Activated T-cell treated with anti-CD3 and anti-CD28 coated beads, Interleukin-2, amount 50 U/mL, for 24 hours (primary cell): ENCODE results near the gene ZBTB32.
"Not testable (repeated sequence)": the region's sequence is repeated elsewhere in the genome, so short reads cannot be mapped to it uniquely, and the experiment has no call there.

ENCODE experiments used
- DNase-seq: peaks from one replicate; pipeline ENCODE4 v3.0.0-alpha.2; 2020
- H3K27ac Mint-ChIP-seq: 2 replicates; pipeline ENCODE4 v1.8.0; 2020; ENCODE audit warnings: mild to moderate bottlenecking, mixed read lengths
- H3K27me3 Mint-ChIP-seq: 2 replicates; pipeline ENCODE4 v1.8.0; 2020; ENCODE audit warnings: mixed read lengths
- H3K36me3 Mint-ChIP-seq: 2 replicates; pipeline ENCODE4 v1.8.0; 2020; ENCODE audit warnings: low read depth, mixed read lengths
- H3K4me1 Mint-ChIP-seq: 2 replicates; pipeline ENCODE4 v1.8.0; 2020; ENCODE audit warnings: low read depth, mixed read lengths
- H3K4me3 Mint-ChIP-seq: 2 replicates; pipeline ENCODE4 v1.8.0; 2020; ENCODE audit warnings: mild to moderate bottlenecking, moderate library complexity, mixed read lengths
- H3K9me3 Mint-ChIP-seq: 2 replicates; pipeline ENCODE4 v1.8.0; 2020; ENCODE audit warnings: mixed read lengths

Gene ZBTB32

GRCh38 chr19:35721374-35721773 is 17.0 kb downstream of the ZBTB32 start:
- H3K27ac Mint-ChIP-seq, result peak overlapping the region; percentile 75
- no peaks in the 10 kb centered on the region for H3K9me3 Mint-ChIP-seq
- no peaks in the 10 kb centered on the region for H3K27me3 Mint-ChIP-seq
- peaks cover 82% of the 10 kb centered on the region for H3K36me3 Mint-ChIP-seq
- peak overlapping the region; percentile 42 for H3K4me3 Mint-ChIP-seq
- H3K4me1 Mint-ChIP-seq, result peaks cover 31% of the 10 kb centered on the region
- no peak for DNase-seq

- Mint-ChIP-seq H3K4me3 (no peak overlapping the region), H3K27ac (peak overlapping the region; percentile 75), H3K4me1 (peaks cover 28% of the 10 kb centered on the region), H3K27me3 (no peaks in the 10 kb centered on the region), H3K9me3 (no peaks in the 10 kb centered on the region), H3K36me3 (peaks cover 85% of the 10 kb centered on the region)
- DNase-seq, result no peak
These were observed 18.1 kb downstream of the ZBTB32 start for GRCh38 chr19:35722461-35722860.

- Mint-ChIP-seq H3K27me3 (no peaks in the 10 kb centered on the region), H3K36me3 (peaks cover 90% of the 10 kb centered on the region), H3K27ac (peak overlapping the region; percentile 65), H3K9me3 (no peaks in the 10 kb centered on the region), H3K4me3 (no peak overlapping the region), H3K4me1 (peaks cover 28% of the 10 kb centered on the region)
- DNase-seq, result no peak
These were observed 18.5 kb downstream of the ZBTB32 start for GRCh38 chr19:35722897-35723296.

GRCh38 chr19:35723671-35724070 is 19.3 kb downstream of the ZBTB32 start:
- Mint-ChIP-seq H3K9me3 (no peaks in the 10 kb centered on the region), H3K27me3 (no peaks in the 10 kb centered on the region), H3K4me1 (peaks cover 28% of the 10 kb centered on the region), H3K27ac (peak overlapping the region; percentile 76), H3K36me3 (peaks cover 94% of the 10 kb centered on the region), H3K4me3 (no peak overlapping the region)
- no peak for DNase-seq

GRCh38 chr19:35724132-35724531 is 19.8 kb downstream of the ZBTB32 start:
- H3K27ac Mint-ChIP-seq, result peak overlapping the region; percentile 76
- not testable (repeated sequence) for H3K9me3 Mint-ChIP-seq, H3K27me3 Mint-ChIP-seq

GRCh38 chr19:35724560-35724959 is 20.2 kb downstream of the ZBTB32 start:
- DNase-seq, result no peak
- no peaks in the 10 kb centered on the region for H3K27me3 Mint-ChIP-seq
- H3K4me3 Mint-ChIP-seq, result no peak overlapping the region
- H3K4me1 Mint-ChIP-seq, result peaks cover 19% of the 10 kb centered on the region
- H3K27ac Mint-ChIP-seq, result peak overlapping the region; percentile 76
- H3K9me3 Mint-ChIP-seq, result no peaks in the 10 kb centered on the region
- H3K36me3 Mint-ChIP-seq, result peaks cover 95% of the 10 kb centered on the region

More at GRCh38 chr19:35724132-35724531, 19.8 kb downstream of the ZBTB32 start:
- not testable (repeated sequence) for H3K4me3 Mint-ChIP-seq, DNase-seq
- Mint-ChIP-seq H3K36me3 (peaks cover 95% of the 10 kb centered on the region), H3K4me1 (peaks cover 23% of the 10 kb centered on the region)

- Mint-ChIP-seq H3K27me3 (no peaks in the 10 kb centered on the region), H3K9me3 (no peaks in the 10 kb centered on the region), H3K36me3 (peaks cover 95% of the 10 kb centered on the region), H3K4me3 (no peak overlapping the region), H3K4me1 (peaks cover 14% of the 10 kb centered on the region), H3K27ac (peak overlapping the region; percentile 76)
- no peak for DNase-seq
These were observed 21.0 kb downstream of the ZBTB32 start for GRCh38 chr19:35725216-35725861.

GRCh38 chr19:35727053-35727955 is 22.9 kb downstream of the ZBTB32 start:
- H3K4me3 Mint-ChIP-seq, result no peak overlapping the region
- peaks cover 4% of the 10 kb centered on the region for H3K4me1 Mint-ChIP-seq
- peaks cover 98% of the 10 kb centered on the region for H3K36me3 Mint-ChIP-seq
- no peaks in the 10 kb centered on the region for H3K9me3 Mint-ChIP-seq
- no peaks in the 10 kb centered on the region for H3K27me3 Mint-ChIP-seq
- peak overlapping the region; percentile 42 for H3K27ac Mint-ChIP-seq
- no peak for DNase-seq

GRCh38 chr19:35727956-35728706 is 23.8 kb downstream of the ZBTB32 start:
- Mint-ChIP-seq H3K36me3 (peaks cover 95% of the 10 kb centered on the region), H3K27me3 (no peaks in the 10 kb centered on the region), H3K4me1 (no peaks in the 10 kb centered on the region), H3K9me3 (no peaks in the 10 kb centered on the region), H3K27ac (peak overlapping the region; percentile 70), H3K4me3 (no peak overlapping the region)
- no peak for DNase-seq

- H3K27ac Mint-ChIP-seq, result peak overlapping the region; percentile 18
- H3K4me3 Mint-ChIP-seq, result no peak overlapping the region
- H3K27me3 Mint-ChIP-seq, result no peaks in the 10 kb centered on the region
- no peaks in the 10 kb centered on the region for H3K9me3 Mint-ChIP-seq
- H3K36me3 Mint-ChIP-seq, result peaks cover 96% of the 10 kb centered on the region
- H3K4me1 Mint-ChIP-seq, result no peaks in the 10 kb centered on the region
- DNase-seq, result no peak
These were observed 24.7 kb downstream of the ZBTB32 start for GRCh38 chr19:35729021-35729420.

GRCh38 chr19:35729763-35730162 is 25.4 kb downstream of the ZBTB32 start:
- H3K36me3 Mint-ChIP-seq, result peaks cover 96% of the 10 kb centered on the region
- DNase-seq, result no peak
- no peak overlapping the region for H3K4me3 Mint-ChIP-seq
- peaks cover under 1% of the 10 kb centered on the region for H3K4me1 Mint-ChIP-seq
- no peaks in the 10 kb centered on the region for H3K27me3 Mint-ChIP-seq
- H3K27ac Mint-ChIP-seq, result peak overlapping the region; percentile 63
- no peaks in the 10 kb centered on the region for H3K9me3 Mint-ChIP-seq

- no peak for DNase-seq
- no peak overlapping the region for H3K4me3 Mint-ChIP-seq
These were observed 26.0 kb downstream of the ZBTB32 start for GRCh38 chr19:35730326-35730725.

GRCh38 chr19:35731353-35731752 is 27.0 kb downstream of the ZBTB32 start:
- H3K4me1 Mint-ChIP-seq, result peaks cover 5% of the 10 kb centered on the region
- no peak overlapping the region for H3K4me3 Mint-ChIP-seq
- no peaks in the 10 kb centered on the region for H3K9me3 Mint-ChIP-seq
- no peak for DNase-seq
- H3K27ac Mint-ChIP-seq, result peak overlapping the region; percentile 38
- no peaks in the 10 kb centered on the region for H3K27me3 Mint-ChIP-seq
- peaks cover 96% of the 10 kb centered on the region for H3K36me3 Mint-ChIP-seq

More at GRCh38 chr19:35730326-35730725, 26.0 kb downstream of the ZBTB32 start:
- Mint-ChIP-seq H3K27ac (peak overlapping the region; percentile 63), H3K36me3 (peaks cover 96% of the 10 kb centered on the region), H3K27me3 (no peaks in the 10 kb centered on the region), H3K4me1 (peaks cover 2% of the 10 kb centered on the region), H3K9me3 (no peaks in the 10 kb centered on the region)

- no peak for DNase-seq
- peak overlapping the region; percentile 37 for H3K27ac Mint-ChIP-seq
- H3K4me3 Mint-ChIP-seq, result no peak overlapping the region
- H3K36me3 Mint-ChIP-seq, result peaks cover 96% of the 10 kb centered on the region
- no peaks in the 10 kb centered on the region for H3K27me3 Mint-ChIP-seq
- H3K4me1 Mint-ChIP-seq, result peaks cover 8% of the 10 kb centered on the region
- H3K9me3 Mint-ChIP-seq, result no peaks in the 10 kb centered on the region
These were observed 27.5 kb downstream of the ZBTB32 start for GRCh38 chr19:35731779-35732405.
